Karpas-422 (cell line): ENCODE data around the gene ATPAF1. TPM values are rescaled to one million over a fixed set of nuclear protein-coding genes. Genes with fewer than 3 reads are reported as not detected.
"Not testable (repeated sequence)": the region's sequence is repeated elsewhere in the genome, so short reads cannot be mapped to it uniquely, and the experiment has no call there.

ENCODE experiments used
- DNase-seq: peaks from one replicate; pipeline ENCODE4 v3.0.0-alpha.2; 2015
- H2AFZ ChIP-seq: fragments of 200-600 bp; sonication (generic); 2 replicates; pipeline ENCODE4 v1.6.1; 2014; ENCODE audit warnings: antibody characterized with exemption, low read length, mixed read lengths
- H3K27ac ChIP-seq: fragments of 200-600 bp; sonication (generic); 2 replicates; pipeline ENCODE4 v1.5.1; 2014; ENCODE audit warnings: mild to moderate bottlenecking, low read length, moderate library complexity
- H3K27me3 ChIP-seq: fragments of 200-600 bp; sonication (generic); 2 replicates; pipeline ENCODE4 v1.6.1; 2014; ENCODE audit warnings: low read length, mixed read lengths
- H3K36me3 ChIP-seq: fragments of 200-600 bp; sonication (generic); 2 replicates; pipeline ENCODE4 v1.6.1; 2014; ENCODE audit warnings: low read length, mixed read lengths; ENCODE audit not compliant: insufficient read depth
- H3K4me1 ChIP-seq: fragments of 200-600 bp; sonication (generic); 2 replicates; pipeline ENCODE4 v1.6.1; 2014; ENCODE audit warnings: mild to moderate bottlenecking, low read length, mixed read lengths
- H3K4me2 ChIP-seq: fragments of 200-600 bp; sonication (generic); 2 replicates; pipeline ENCODE4 v1.6.1; 2014; ENCODE audit warnings: low read length, low read depth, mild to moderate bottlenecking; ENCODE audit not compliant: poor library complexity, severe bottlenecking
- H3K4me3 ChIP-seq: fragments of 200-600 bp; sonication (generic); 2 replicates; pipeline ENCODE4 v1.5.1; 2014; ENCODE audit warnings: mild to moderate bottlenecking, antibody characterized with exemption, low read length, mixed read lengths
- H3K79me2 ChIP-seq: fragments of 200-600 bp; sonication (generic); 2 replicates; pipeline ENCODE4 v1.6.1; 2014; ENCODE audit warnings: mild to moderate bottlenecking, low read length, mixed read lengths
- H3K9ac ChIP-seq: fragments of 200-600 bp; sonication (generic); 2 replicates; pipeline ENCODE4 v1.6.0; 2014; ENCODE audit warnings: low read length
- H3K9me2 ChIP-seq: fragments of 200-600 bp; sonication (generic), shearing (Covaris generic); replicated peaks from 2 replicates; pipeline ENCODE4 v1.6.0; 2014; ENCODE audit warnings: mild to moderate bottlenecking, low read length, moderate library complexity; ENCODE audit not compliant: insufficient read depth
- H3K9me3 ChIP-seq: fragments of 300-700, 200-600 bp; sonication (generic); 2 replicates; pipeline ENCODE4 v1.6.1; 2014; ENCODE audit warnings: low read length, mixed read lengths
- H4K20me1 ChIP-seq: fragments of 200-600 bp; sonication (generic); 2 replicates; pipeline ENCODE4 v1.6.1; 2014; ENCODE audit warnings: mild to moderate bottlenecking, antibody characterized with exemption, low read length, low read depth; ENCODE audit not compliant: insufficient read depth
- total RNA-seq: library from RNA; depleted of rRNA; stranded (reverse); fragments of >200 nt; shearing (Covaris generic); gene quantifications from 2 replicates; pipeline ENCODE4 v1.2.3, GENCODE V29; 2014; ENCODE audit warnings: low replicate concordance

The ATPAF1 gene
- total RNA-seq, 1 experiment from 2014 or later, result 81.2 TPM

- no peaks in the 10 kb centered on the region for H3K9me3 ChIP-seq
- no peaks in the 10 kb centered on the region for H3K4me1 ChIP-seq
- H2AFZ ChIP-seq, result no peak overlapping the region
- no peak overlapping the region for H3K27ac ChIP-seq
- no peak overlapping the region for H3K9ac ChIP-seq
- no peaks in the 10 kb centered on the region for H4K20me1 ChIP-seq
- H3K27me3 ChIP-seq, result no peaks in the 10 kb centered on the region
- no peak overlapping the region for H3K4me3 ChIP-seq
- DNase-seq, result no peak
- H3K9me2 ChIP-seq, result no peaks in the 10 kb centered on the region
- H3K4me2 ChIP-seq, result no peak overlapping the region
- H3K36me3 ChIP-seq, result peaks cover 61% of the 10 kb centered on the region
- no peaks in the 10 kb centered on the region for H3K79me2 ChIP-seq
These were observed 15.7 kb downstream of the ATPAF1 start for GRCh38 chr1:46652321-46653100.

- not testable (repeated sequence) for H3K4me2 ChIP-seq, H3K4me1 ChIP-seq, H3K9me2 ChIP-seq, H3K27me3 ChIP-seq, H3K27ac ChIP-seq, H3K79me2 ChIP-seq, H3K9me3 ChIP-seq, H4K20me1 ChIP-seq, H3K9ac ChIP-seq, H2AFZ ChIP-seq, H3K4me3 ChIP-seq, DNase-seq
- H3K36me3 ChIP-seq, result peaks cover 51% of the 10 kb centered on the region
These were observed 17.0 kb downstream of the ATPAF1 start for GRCh38 chr1:46651152-46651551.

GRCh38 chr1:46650491-46650890 is 17.7 kb downstream of the ATPAF1 start:
- Histone ChIP-seq H4K20me1 (no peaks in the 10 kb centered on the region), H3K79me2 (no peaks in the 10 kb centered on the region), H3K36me3 (peaks cover 45% of the 10 kb centered on the region), H3K27me3 (no peaks in the 10 kb centered on the region), H3K4me2 (no peak overlapping the region), H2AFZ (no peak overlapping the region), H3K9me3 (no peaks in the 10 kb centered on the region), H3K4me1 (no peaks in the 10 kb centered on the region), H3K27ac (no peak overlapping the region), H3K9ac (no peak overlapping the region), H3K4me3 (no peak overlapping the region), H3K9me2 (no peaks in the 10 kb centered on the region)
- DNase-seq, result no peak

- no peak overlapping the region for H3K27ac ChIP-seq
- no peaks in the 10 kb centered on the region for H3K9me3 ChIP-seq
- H3K4me3 ChIP-seq, result no peak overlapping the region
- H3K9me2 ChIP-seq, result no peaks in the 10 kb centered on the region
- H3K4me1 ChIP-seq, result no peaks in the 10 kb centered on the region
- DNase-seq, result no peak
- H2AFZ ChIP-seq, result no peak overlapping the region
- H3K79me2 ChIP-seq, result no peaks in the 10 kb centered on the region
- peaks cover 38% of the 10 kb centered on the region for H3K36me3 ChIP-seq
- H3K9ac ChIP-seq, result no peak overlapping the region
- H3K4me2 ChIP-seq, result no peak overlapping the region
- no peaks in the 10 kb centered on the region for H4K20me1 ChIP-seq
- H3K27me3 ChIP-seq, result no peaks in the 10 kb centered on the region
These were observed 18.4 kb downstream of the ATPAF1 start for GRCh38 chr1:46649764-46650163.

GRCh38 chr1:46647611-46648010 is 20.6 kb downstream of the ATPAF1 start:
- DNase-seq, result no peak

GRCh38 chr1:46646844-46647243 is 21.3 kb downstream of the ATPAF1 start:
- no peak for DNase-seq
- Histone ChIP-seq H3K79me2 (no peaks in the 10 kb centered on the region), H3K27ac (no peak overlapping the region), H3K9me3 (no peaks in the 10 kb centered on the region), H4K20me1 (no peaks in the 10 kb centered on the region), H3K9me2 (no peaks in the 10 kb centered on the region), H3K4me1 (no peaks in the 10 kb centered on the region), H2AFZ (no peak overlapping the region), H3K4me3 (no peak overlapping the region), H3K36me3 (peaks cover 18% of the 10 kb centered on the region), H3K4me2 (no peak overlapping the region), H3K9ac (no peak overlapping the region), H3K27me3 (no peaks in the 10 kb centered on the region)

More at GRCh38 chr1:46647611-46648010, 20.6 kb downstream of the ATPAF1 start:
- Histone ChIP-seq H3K4me2 (no peak overlapping the region), H3K27ac (no peak overlapping the region), H3K9ac (no peak overlapping the region), H2AFZ (no peak overlapping the region), H3K4me1 (no peaks in the 10 kb centered on the region), H3K9me2 (no peaks in the 10 kb centered on the region), H3K79me2 (no peaks in the 10 kb centered on the region), H3K4me3 (no peak overlapping the region), H3K36me3 (peaks cover 26% of the 10 kb centered on the region), H4K20me1 (no peaks in the 10 kb centered on the region), H3K9me3 (no peaks in the 10 kb centered on the region), H3K27me3 (no peaks in the 10 kb centered on the region)

- Histone ChIP-seq H3K27me3 (no peaks in the 10 kb centered on the region), H3K9me3 (no peaks in the 10 kb centered on the region), H3K9me2 (no peaks in the 10 kb centered on the region), H2AFZ (no peak overlapping the region), H3K27ac (no peak overlapping the region), H3K4me3 (no peak overlapping the region), H3K4me1 (no peaks in the 10 kb centered on the region), H3K36me3 (peaks cover 16% of the 10 kb centered on the region), H3K4me2 (no peak overlapping the region), H3K79me2 (no peaks in the 10 kb centered on the region), H4K20me1 (no peaks in the 10 kb centered on the region), H3K9ac (no peak overlapping the region)
- no peak for DNase-seq
These were observed 21.8 kb downstream of the ATPAF1 start for GRCh38 chr1:46646331-46646730.

- no peaks in the 10 kb centered on the region for H3K27me3 ChIP-seq
- DNase-seq, result no peak
- no peak overlapping the region for H3K4me2 ChIP-seq
- H3K27ac ChIP-seq, result no peak overlapping the region
- peaks cover 16% of the 10 kb centered on the region for H3K36me3 ChIP-seq
- H3K79me2 ChIP-seq, result no peaks in the 10 kb centered on the region
- H3K4me3 ChIP-seq, result no peak overlapping the region
- H3K9ac ChIP-seq, result no peak overlapping the region
- H2AFZ ChIP-seq, result no peak overlapping the region
- H3K4me1 ChIP-seq, result no peaks in the 10 kb centered on the region
- no peaks in the 10 kb centered on the region for H3K9me3 ChIP-seq
- no peaks in the 10 kb centered on the region for H4K20me1 ChIP-seq
- H3K9me2 ChIP-seq, result no peaks in the 10 kb centered on the region
These were observed 22.3 kb downstream of the ATPAF1 start for GRCh38 chr1:46645815-46646214.
